A673 (cell line): Measurements from ENCODE around the gene MATN1. TPM values are rescaled to one million over a fixed set of nuclear protein-coding genes. Genes with fewer than 3 reads are reported as not detected.

Experiments used
- BruUV-seq: library from RNA; stranded (reverse); fragments of 400-500 nt; replicated peaks from 2 replicates; lab custom pipeline; 2021; lab: Mats Ljungman, UMichigan
- CTCF ChIA-PET: fragments of 300-600 bp; sonication (Branson Sonifier 250); formaldehyde crosslinking; loops from one replicate; lab custom pipeline; 2022; ENCODE audit warnings: antibody characterized with exemption; lab: Charles Lee
- POLR2A ChIA-PET: fragments of 300-600 bp; sonication (Branson Sonifier 250); formaldehyde crosslinking; loops from one replicate; lab custom pipeline; 2022; ENCODE audit warnings: antibody characterized with exemption; ENCODE audit not compliant: low non-redundant PET; lab: Charles Lee
- DNase-seq: peaks from one replicate; pipeline ENCODE4 v3.0.0-alpha.2; 2015; ENCODE audit warnings: low spot score
- H3K27ac ChIP-seq: fragments of 200-600 bp; sonication (generic); 2 replicates; pipeline ENCODE4 v1.5.1; 2016; ENCODE audit warnings: mixed run types, low read depth, mild to moderate bottlenecking, mixed read lengths, antibody characterized with exemption, low read length; ENCODE audit not compliant: poor library complexity, severe bottlenecking
- H3K27me3 ChIP-seq: fragments of 200-600 bp; sonication (generic); replicated peaks from 2 replicates; pipeline ENCODE4 v1.6.1; 2017; ENCODE audit warnings: mixed run types, low read depth, mild to moderate bottlenecking, mixed read lengths, antibody characterized with exemption, low read length; ENCODE audit not compliant: insufficient read depth, poor library complexity
- H3K36me3 ChIP-seq: fragments of 200-600 bp; sonication (generic); 2 replicates; pipeline ENCODE4 v1.6.1; 2016; ENCODE audit warnings: mixed run types, mild to moderate bottlenecking, mixed read lengths, antibody characterized with exemption, low read length; ENCODE audit not compliant: insufficient read depth, poor library complexity, severe bottlenecking
- H3K4me1 ChIP-seq: fragments of 200-600 bp; sonication (generic); 2 replicates; pipeline ENCODE4 v1.6.1; 2017; ENCODE audit warnings: mixed run types, mild to moderate bottlenecking, mixed read lengths, antibody characterized with exemption, low read length; ENCODE audit not compliant: insufficient read depth, poor library complexity, severe bottlenecking
- H3K4me3 ChIP-seq: fragments of 200-600 bp; sonication (generic); 2 replicates; pipeline ENCODE4 v1.5.1; 2016; ENCODE audit warnings: low read depth, mixed run types, mild to moderate bottlenecking, mixed read lengths, low read length; ENCODE audit not compliant: poor library complexity, severe bottlenecking
- H3K9me3 ChIP-seq: fragments of 200-600 bp; sonication (generic); 2 replicates; pipeline ENCODE4 v1.6.1; 2016; ENCODE audit warnings: mixed run types, low read depth, mild to moderate bottlenecking, mixed read lengths, antibody characterized with exemption, low read length; ENCODE audit not compliant: poor library complexity, severe bottlenecking
- CTCF ChIP-seq: fragments of 300-800, 200-600 bp; sonication (generic); conservative IDR thresholded peaks from 2 replicates; pipeline ENCODE4 v1.5.1; 2017; ENCODE audit warnings: low read depth, mild to moderate bottlenecking, antibody characterized with exemption, low read length, moderate library complexity, mixed read lengths
- EZH2 ChIP-seq: fragments of 200-600 bp; sonication (generic); IDR thresholded peaks from 2 replicates; pipeline ENCODE4 v1.6.1; 2017; ENCODE audit warnings: borderline replicate concordance, low read depth, mild to moderate bottlenecking, mixed read lengths, antibody characterized with exemption, low read length; ENCODE audit not compliant: poor library complexity, severe bottlenecking
- intact Hi-C: fragments of 100-400 bp; cut with micrococcal nuclease; formaldehyde crosslinking; loops from one replicate; pipeline ENCODE4 v1.10.0; 2022; ENCODE audit not compliant: unreplicated experiment
- total RNA-seq: library from RNA; stranded (reverse); gene quantifications from 2 replicates; pipeline ENCODE4 v1.2.3, GENCODE V29; 2021

The MATN1 gene
- total RNA-seq, 1 experiment from 2014 or later: not detected

GRCh38 chr1:30743584-30744059 is 20.2 kb upstream of the MATN1 start:
- no TSS peak for BruUV-seq
- intact Hi-C loops: no loop called here

GRCh38 chr1:30742963-30743559 is 19.7 kb upstream of the MATN1 start:
- intact Hi-C loops: no loop called here
- POLR2A ChIA-PET: no interaction called here
- H3K4me1 ChIP-seq: no peaks in the 10 kb centered on the region
- CTCF ChIA-PET: interaction anchor here (1.1 kb wide), 1 partner anchor 37 kb away, joined by 3 read pairs; no protein-coding TSS in a partner anchor
- DNase-seq: no peak
- H3K9me3 ChIP-seq: no peaks in the 10 kb centered on the region
- TF ChIP-seq CTCF (no peak), EZH2 (no peak)
- no peaks in the 10 kb centered on the region for H3K27me3 ChIP-seq
- no peak overlapping the region for H3K4me3 ChIP-seq
- no TSS peak for BruUV-seq
- no peaks in the 10 kb centered on the region for H3K36me3 ChIP-seq
- no peak overlapping the region for H3K27ac ChIP-seq

More at GRCh38 chr1:30743584-30744059, 20.2 kb upstream of the MATN1 start:
- Histone ChIP-seq H3K27ac (no peak overlapping the region), H3K27me3 (no peaks in the 10 kb centered on the region), H3K4me3 (no peak overlapping the region), H3K9me3 (no peaks in the 10 kb centered on the region), H3K4me1 (no peaks in the 10 kb centered on the region), H3K36me3 (no peaks in the 10 kb centered on the region)
- TF ChIP-seq CTCF (no peak), EZH2 (no peak)
- CTCF ChIA-PET: interaction anchor here (0.6 to 1.1 kb wide), 2 partner anchors 36 to 757 kb away, joined by 3 to 5 read pairs; no protein-coding TSS in a partner anchor
- peak; percentile 41 for DNase-seq
- POLR2A ChIA-PET: interaction anchor here (0.5 kb wide), 1 partner anchor 1466 kb away, joined by 3 read pairs; no protein-coding TSS in a partner anchor

- DNase-seq: no peak
- CTCF ChIA-PET: interaction anchor here (1.1 kb wide), 1 partner anchor 37 kb away, joined by 3 read pairs; no protein-coding TSS in a partner anchor
- no TSS peak for BruUV-seq
- Histone ChIP-seq H3K27me3 (no peaks in the 10 kb centered on the region), H3K36me3 (no peaks in the 10 kb centered on the region), H3K4me3 (no peak overlapping the region), H3K9me3 (no peaks in the 10 kb centered on the region), H3K27ac (no peak overlapping the region), H3K4me1 (no peaks in the 10 kb centered on the region)
- POLR2A ChIA-PET: no interaction called here
- TF ChIP-seq CTCF (no peak), EZH2 (no peak)
- intact Hi-C loops: no loop called here
Measured at GRCh38 chr1:30742300-30742962, 19.0 kb upstream of the MATN1 start.
